Bronchial epithelial cell (primary cell): Measurements from ENCODE around the gene CSMD2. TPM values are rescaled to one million over a fixed set of nuclear protein-coding genes. Genes with fewer than 3 reads are reported as not detected.
A peak's percentile ranks its signal among the peaks of the same experiment; 100 is the strongest.

Experiments used
- DNase-seq: peaks from one replicate; pipeline ENCODE4 v3.0.0-alpha.2; 2010; ENCODE audit warnings: low read depth
- FAIRE-seq: peaks from 2 replicates; lab custom pipeline; 2011; peaks lifted over from hg19 to GRCh38; lab: Jason Lieb, UNC
- H3K27me3 ChIP-seq: 2 replicates; pipeline ENCODE4 v1.5.1; 2011; ENCODE audit warnings: low read length; ENCODE audit not compliant: control insufficient read depth, insufficient read depth
- H3K36me3 ChIP-seq: 2 replicates; pipeline ENCODE4 v1.5.1; 2011; ENCODE audit warnings: low read length; ENCODE audit not compliant: control insufficient read depth, insufficient read depth
- H3K4me3 ChIP-seq: 2 replicates; pipeline ENCODE4 v1.5.1; 2011; ENCODE audit warnings: mild to moderate bottlenecking, low read depth, low read length, control low read depth
- total RNA-seq: library from RNA; depleted of rRNA; stranded (reverse); fragments of >200 nt; gene quantifications from 2 replicates; pipeline ENCODE4 v1.2.1, GENCODE V29; 2014
- TF ChIP-seq, protein P1 (sequence below): IDR thresholded peaks from 2 replicates; pipeline ENCODE4 v1.5.1; 2011; ENCODE audit warnings: mild to moderate bottlenecking, moderate library complexity, low read length, control low read depth, inconsistent platforms; ENCODE audit not compliant: insufficient read depth, severe bottlenecking

The CSMD2 gene
- total RNA-seq, 1 donor from 2014 or later = not detected

DNA sequence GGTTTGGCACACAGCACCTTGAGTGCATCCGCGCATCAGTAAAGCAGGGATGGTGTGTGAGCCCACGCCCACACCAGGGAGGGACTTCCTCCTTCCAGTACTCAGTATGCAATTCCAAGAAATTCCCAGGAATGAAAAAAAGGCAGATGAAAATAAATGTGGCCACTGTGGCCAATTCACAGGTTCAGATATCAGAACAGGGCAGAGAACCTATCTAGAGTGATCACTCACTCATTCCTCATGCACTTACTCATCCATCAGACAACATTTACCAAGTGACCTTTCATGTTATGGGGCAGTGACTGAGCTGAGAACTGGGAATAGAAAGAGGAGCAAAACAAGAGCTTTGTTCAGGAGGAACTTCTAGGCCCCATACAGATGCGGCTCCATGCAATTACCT lies 578.9 kb downstream of the CSMD2 start:
- Histone ChIP-seq H3K4me3 (no peak overlapping the region), H3K36me3 (no peaks in the 10 kb centered on the region), H3K27me3 (no peaks in the 10 kb centered on the region)
- DNase-seq (peak; percentile 48), FAIRE-seq (no peak)
- TF ChIP-seq, protein P1, sequence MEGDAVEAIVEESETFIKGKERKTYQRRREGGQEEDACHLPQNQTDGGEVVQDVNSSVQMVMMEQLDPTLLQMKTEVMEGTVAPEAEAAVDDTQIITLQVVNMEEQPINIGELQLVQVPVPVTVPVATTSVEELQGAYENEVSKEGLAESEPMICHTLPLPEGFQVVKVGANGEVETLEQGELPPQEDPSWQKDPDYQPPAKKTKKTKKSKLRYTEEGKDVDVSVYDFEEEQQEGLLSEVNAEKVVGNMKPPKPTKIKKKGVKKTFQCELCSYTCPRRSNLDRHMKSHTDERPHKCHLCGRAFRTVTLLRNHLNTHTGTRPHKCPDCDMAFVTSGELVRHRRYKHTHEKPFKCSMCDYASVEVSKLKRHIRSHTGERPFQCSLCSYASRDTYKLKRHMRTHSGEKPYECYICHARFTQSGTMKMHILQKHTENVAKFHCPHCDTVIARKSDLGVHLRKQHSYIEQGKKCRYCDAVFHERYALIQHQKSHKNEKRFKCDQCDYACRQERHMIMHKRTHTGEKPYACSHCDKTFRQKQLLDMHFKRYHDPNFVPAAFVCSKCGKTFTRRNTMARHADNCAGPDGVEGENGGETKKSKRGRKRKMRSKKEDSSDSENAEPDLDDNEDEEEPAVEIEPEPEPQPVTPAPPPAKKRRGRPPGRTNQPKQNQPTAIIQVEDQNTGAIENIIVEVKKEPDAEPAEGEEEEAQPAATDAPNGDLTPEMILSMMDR = no peak

DNA sequence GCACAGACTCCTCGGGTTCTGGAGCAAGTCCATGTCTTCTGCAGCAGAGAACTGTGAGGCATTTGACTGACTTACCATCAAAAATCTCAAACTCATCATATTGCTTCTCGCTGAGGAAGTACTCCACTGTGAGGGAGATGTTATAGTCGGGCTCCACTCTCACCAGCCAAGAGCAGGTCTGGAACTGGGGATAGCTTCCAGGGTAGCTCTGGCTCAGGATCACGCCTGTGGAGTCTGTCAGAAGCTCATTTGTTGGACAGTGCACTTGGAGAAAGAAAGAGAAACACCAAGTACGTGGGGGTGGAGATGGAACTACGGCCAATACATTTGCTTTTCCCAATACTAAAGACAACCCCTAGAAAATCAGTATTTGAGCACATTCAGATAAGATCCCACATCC lies 581.5 kb downstream of the CSMD2 start:
- TF ChIP-seq, protein P1 = no peak
- Histone ChIP-seq H3K4me3 (no peak overlapping the region), H3K27me3 (no peaks in the 10 kb centered on the region), H3K36me3 (no peaks in the 10 kb centered on the region)
- FAIRE-seq = no peak
- DNase-seq = no peak

DNA sequence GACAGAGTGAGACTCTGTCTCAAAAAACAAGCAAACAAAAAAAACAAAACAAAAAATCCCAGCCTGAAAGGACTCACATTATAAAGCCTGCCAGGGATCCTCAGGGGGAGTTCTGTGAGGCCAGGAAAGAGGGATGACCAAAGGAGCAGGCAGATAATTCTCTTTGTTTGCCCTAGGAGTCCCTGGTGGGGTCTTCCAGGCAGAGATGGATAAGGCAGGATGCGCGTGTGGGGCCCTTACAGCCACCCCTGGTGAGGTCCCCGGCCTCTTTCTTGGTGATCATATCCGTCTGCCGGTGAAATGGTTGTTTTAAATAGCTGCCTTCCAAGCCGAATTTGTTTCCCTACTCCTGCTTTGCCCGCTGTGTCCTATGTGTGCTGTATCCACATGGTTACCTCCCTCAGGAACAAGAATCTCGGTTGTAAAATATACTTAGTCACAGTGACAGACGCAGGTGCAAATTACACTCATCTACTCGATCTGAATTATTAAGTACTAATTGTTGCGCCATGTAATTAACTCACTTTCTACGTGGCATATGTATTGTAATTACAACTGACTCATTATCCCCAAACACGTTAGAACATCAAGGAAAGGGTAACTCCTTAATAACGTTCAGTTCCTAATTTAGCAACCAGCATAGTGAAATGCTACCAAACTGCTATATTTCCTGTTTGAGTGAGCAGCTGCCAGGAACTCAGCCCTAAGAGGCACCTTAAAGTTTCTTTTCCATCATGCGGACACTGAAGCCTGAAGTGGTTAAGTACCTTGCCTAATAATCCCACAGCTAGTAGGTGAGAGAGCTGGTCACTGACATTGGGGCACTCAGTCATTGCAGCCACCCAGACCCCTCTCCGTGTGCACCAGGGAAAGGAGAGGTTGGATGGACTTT lies 586.2 kb downstream of the CSMD2 start:
- DNase-seq (no peak), FAIRE-seq (no peak)
- Histone ChIP-seq H3K4me3 (no peak overlapping the region), H3K36me3 (no peaks in the 10 kb centered on the region), H3K27me3 (no peaks in the 10 kb centered on the region)
- TF ChIP-seq, protein P1 = no peak

DNA sequence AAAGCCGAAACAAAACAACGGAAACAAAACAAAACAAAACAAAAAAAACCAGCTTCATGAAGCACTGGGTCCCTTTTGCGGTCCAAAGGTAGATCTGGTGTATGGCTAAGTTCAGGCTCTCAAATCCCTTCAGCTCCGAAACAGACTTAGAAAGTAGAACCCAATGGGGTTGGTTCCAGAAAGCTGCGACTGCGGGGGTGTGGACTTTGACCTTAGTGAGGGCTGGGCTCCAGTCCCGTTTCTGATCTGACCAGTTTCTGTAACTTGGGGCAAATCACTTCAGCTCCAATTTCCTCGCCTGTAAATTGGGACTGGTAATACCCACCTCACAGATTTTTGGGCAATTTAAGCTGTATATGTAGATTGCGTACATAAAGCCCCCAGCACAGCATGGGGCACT lies 587.4 kb downstream of the CSMD2 start:
- Histone ChIP-seq H3K27me3 (no peaks in the 10 kb centered on the region), H3K4me3 (no peak overlapping the region), H3K36me3 (no peaks in the 10 kb centered on the region)
- TF ChIP-seq, protein P1 = no peak
- DNase-seq (no peak), FAIRE-seq (peak; percentile 40)

DNA sequence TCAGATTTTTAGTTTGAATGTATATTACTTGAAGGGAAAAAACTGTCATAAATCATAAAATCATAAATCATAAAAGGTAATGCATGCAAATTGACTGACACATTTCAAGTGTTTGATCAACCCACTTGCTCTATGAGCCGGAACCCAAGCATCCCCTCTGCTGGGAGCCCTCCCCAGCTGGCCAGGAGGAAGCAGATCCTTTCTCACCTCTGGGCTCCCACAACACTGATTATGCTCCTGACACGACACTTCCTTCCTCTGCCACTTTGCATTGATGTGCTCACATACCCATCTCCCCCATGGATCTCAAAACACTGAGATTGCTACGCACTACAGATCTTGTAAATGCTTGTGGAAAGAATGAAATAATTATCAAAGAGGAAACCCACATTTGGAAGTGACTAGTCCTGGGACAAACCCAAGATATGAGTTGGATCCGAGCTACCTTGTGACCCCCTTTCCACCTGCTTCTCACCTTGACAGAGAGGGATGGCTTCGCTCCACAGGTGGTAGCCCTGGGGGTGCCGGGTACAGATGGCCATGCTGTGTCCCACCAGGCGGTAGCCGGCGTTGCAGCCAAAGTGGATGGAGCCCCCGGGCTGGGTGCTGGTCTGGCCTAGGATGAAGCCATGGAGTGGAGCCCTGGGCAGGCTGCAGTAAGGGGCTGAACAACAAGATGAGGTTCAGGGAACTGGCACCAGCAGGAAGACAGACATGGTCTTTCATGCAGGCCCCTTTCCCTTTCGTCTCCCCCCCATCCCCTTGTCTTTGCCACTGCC lies 588.0 kb downstream of the CSMD2 start:
- no peak overlapping the region for H3K4me3 ChIP-seq
- TF ChIP-seq, protein P1 = no peak
- DNase-seq = no peak
- H3K27me3 ChIP-seq = no peaks in the 10 kb centered on the region
- FAIRE-seq = no peak
- no peaks in the 10 kb centered on the region for H3K36me3 ChIP-seq
